Heart left ventricle (tissue), 13 donors: ENCODE data around the gene ASMTL.

ENCODE experiments used
- POLR2A ChIP-seq, 2 donors: fragments of 450-650 bp; IDR thresholded peaks; one replicate each; pipeline ENCODE4 v1.6.1; 2017; ENCODE audit warnings: antibody characterized with exemption in 2 of 2, mild to moderate bottlenecking in 2 of 2, moderate library complexity in 2 of 2
- TF ChIP-seq, protein P1 (sequence below), 12 donors: fragments of 200-600 bp; sonication (generic) in 4 of 12; IDR thresholded peaks; one replicate each; pipeline versions ENCODE4 v1.5.0 to v1.8.0; 2018 to 2022; ENCODE audit warnings: antibody characterized with exemption in 12 of 12, mild to moderate bottlenecking in 5 of 12
- donor health status: ischemic (EF 13 %, LVEDD 7.1; RV severe dilation, severe dysfunction).
- donor health status: DM: no; HTN: yes; CAD: no.
- donor health status: DM: no; HTN: no; CAD: no.
- donor health status: ischemic (EF 25% LVEDD 6.9; RV normal size, moderate dysfunction).
- donor health status: ischemic (EF 25% LVEDD 5.7; RV mildly dilated, moderate dysfunction).
- donor health status: ischemic (EF 35%, LVEDD 5.7; RV mildly dilated, moderate dysfunction).
- donor health status: nonischemic (EF 11% LVEDD 7.7; RV severe dilation, severe dysfunction).
- donor health status: DM: yes; HTN: yes; CAD: no.
- donor health status: PGD.
- donor health status: ischemic (EF 29% LVEDD 5.4; RV normal size, mild dysfunction).
- donor health status: nonischemic (EF 23%, LVEDD 6.1; RV moderate dilation, normal function).

- TF ChIP-seq, protein P1, sequence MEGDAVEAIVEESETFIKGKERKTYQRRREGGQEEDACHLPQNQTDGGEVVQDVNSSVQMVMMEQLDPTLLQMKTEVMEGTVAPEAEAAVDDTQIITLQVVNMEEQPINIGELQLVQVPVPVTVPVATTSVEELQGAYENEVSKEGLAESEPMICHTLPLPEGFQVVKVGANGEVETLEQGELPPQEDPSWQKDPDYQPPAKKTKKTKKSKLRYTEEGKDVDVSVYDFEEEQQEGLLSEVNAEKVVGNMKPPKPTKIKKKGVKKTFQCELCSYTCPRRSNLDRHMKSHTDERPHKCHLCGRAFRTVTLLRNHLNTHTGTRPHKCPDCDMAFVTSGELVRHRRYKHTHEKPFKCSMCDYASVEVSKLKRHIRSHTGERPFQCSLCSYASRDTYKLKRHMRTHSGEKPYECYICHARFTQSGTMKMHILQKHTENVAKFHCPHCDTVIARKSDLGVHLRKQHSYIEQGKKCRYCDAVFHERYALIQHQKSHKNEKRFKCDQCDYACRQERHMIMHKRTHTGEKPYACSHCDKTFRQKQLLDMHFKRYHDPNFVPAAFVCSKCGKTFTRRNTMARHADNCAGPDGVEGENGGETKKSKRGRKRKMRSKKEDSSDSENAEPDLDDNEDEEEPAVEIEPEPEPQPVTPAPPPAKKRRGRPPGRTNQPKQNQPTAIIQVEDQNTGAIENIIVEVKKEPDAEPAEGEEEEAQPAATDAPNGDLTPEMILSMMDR (IDR thresholded peaks at IDR 0.05) = no peak
- TF ChIP-seq POLR2A (IDR thresholded peaks at IDR 0.05) = no peak
These were observed 31.1 kb downstream of the ASMTL start for GRCh38 chrX:1421433-1422134.
